GM12878 (cell line): ENCODE data around the gene UPF1. TPM values are rescaled to one million over a fixed set of nuclear protein-coding genes. Genes with fewer than 3 reads are reported as not detected.

ENCODE experiments used
- ATAC-seq: fragments of 200-7000 bp; cut with Tn5 transposase; 3 replicates; pipeline ENCODE4 v1.9.1; 2020; ENCODE audit warnings: mild to moderate bottlenecking, moderate library complexity
- BruUV-seq: library from RNA; stranded (reverse); fragments of 400-500 nt; replicated peaks from 2 replicates; lab custom pipeline; 2021; lab: Mats Ljungman, UMichigan
- CTCF ChIA-PET: fragments of 300-600 bp; sonication (Branson Sonifier 250); formaldehyde crosslinking; extraction: SDS; loops from one replicate; lab custom pipeline; 2021; ENCODE audit warnings: inconsistent platforms; lab: Yijun Ruan, JAX
- POLR2A ChIA-PET: fragments of 350-600 bp; formaldehyde crosslinking; extraction: SDS; loops from one replicate; lab custom pipeline; 2021; ENCODE audit warnings: inconsistent platforms; lab: Charles Lee
- RAD21 ChIA-PET: fragments of 300-600 bp; sonication (Branson Sonifier 250); formaldehyde crosslinking; loops from one replicate; lab custom pipeline; 2023; ENCODE audit warnings: antibody characterized with exemption; ENCODE audit not compliant: unreplicated experiment; lab: Charles Lee
- SMC1A ChIA-PET: fragments of 300-600 bp; sonication (Branson Sonifier 250); formaldehyde crosslinking; loops from one replicate; lab custom pipeline; 2023; ENCODE audit not compliant: unreplicated experiment, uncharacterized antibody; lab: Charles Lee
- DNase-seq: peaks from one replicate; pipeline ENCODE4 v3.0.0-alpha.2; 2011; ENCODE audit warnings: low read depth, low spot score
- FAIRE-seq: peaks from 3 replicates; lab custom pipeline; 2011; peaks lifted over from hg19 to GRCh38; lab: Jason Lieb, UNC
- H2AFZ ChIP-seq: 2 replicates; pipeline ENCODE4 v1.6.0; 2011; ENCODE audit warnings: low read depth, low read length, control low read depth; ENCODE audit not compliant: control insufficient read depth
- H3K27ac ChIP-seq: 2 replicates; pipeline ENCODE4 v1.5.1; 2011; ENCODE audit warnings: control low read depth; ENCODE audit not compliant: control insufficient read depth, insufficient read depth
- H3K27me3 ChIP-seq, 2 experiments: replicated peaks in 1 of 2; 2 replicates each; pipeline versions ENCODE4 v1.6.0 to v1.6.1; 2011; ENCODE audit warnings: low read length in 1 of 2; ENCODE audit not compliant: control insufficient read depth in 2 of 2, insufficient read depth in 2 of 2
- H3K36me3 ChIP-seq, 2 experiments: 2 replicates each; pipeline ENCODE4 v1.5.1; 2011; ENCODE audit warnings: low read length in 1 of 2; ENCODE audit not compliant: control insufficient read depth in 2 of 2, insufficient read depth in 2 of 2
- H3K4me1 ChIP-seq: 2 replicates; pipeline ENCODE4 v1.6.1; 2011; ENCODE audit warnings: mild to moderate bottlenecking, low read length, moderate library complexity, mixed read lengths; ENCODE audit not compliant: control insufficient read depth, insufficient read depth
- H3K4me2 ChIP-seq: 2 replicates; pipeline ENCODE4 v1.6.0; 2011; ENCODE audit warnings: control low read depth; ENCODE audit not compliant: control insufficient read depth, insufficient read depth
- H3K4me3 ChIP-seq: fragments of 200-600 bp; sonication (generic); 2 replicates; pipeline ENCODE4 v1.5.1; 2016
- H3K79me2 ChIP-seq: 2 replicates; pipeline ENCODE4 v1.6.0; 2011; ENCODE audit warnings: low read length; ENCODE audit not compliant: control insufficient read depth, insufficient read depth
- H3K9ac ChIP-seq: 2 replicates; pipeline ENCODE4 v1.8.0; 2011; ENCODE audit warnings: low read length, control low read depth, mixed read lengths; ENCODE audit not compliant: control insufficient read depth, insufficient read depth
- H3K9me3 ChIP-seq: replicated peaks from 3 replicates; pipeline ENCODE4 v1.5.1; 2011; ENCODE audit warnings: mild to moderate bottlenecking, low read length; ENCODE audit not compliant: control insufficient read depth, insufficient read depth
- H4K20me1 ChIP-seq: 2 replicates; pipeline ENCODE4 v1.6.0; 2011; ENCODE audit not compliant: control insufficient read depth, insufficient read depth
- BCLAF1 ChIP-seq: fragments of 450-650 bp; IDR thresholded peaks from 2 replicates; pipeline ENCODE4 v1.6.1; 2017; ENCODE audit warnings: antibody characterized with exemption, mild to moderate bottlenecking, moderate library complexity
- DPF2 ChIP-seq: fragments of 450-650 bp; IDR thresholded peaks from 2 replicates; pipeline ENCODE4 v1.6.1; 2017; ENCODE audit warnings: mild to moderate bottlenecking
- FOS ChIP-seq: IDR thresholded peaks from 3 replicates; pipeline ENCODE4 v1.6.1; 2011; ENCODE audit warnings: borderline replicate concordance; ENCODE audit not compliant: insufficient read length; ENCODE audit errors: extremely low read depth
- HDGF ChIP-seq: fragments of 450-650 bp; IDR thresholded peaks from 2 replicates; pipeline ENCODE4 v1.6.1; 2016; ENCODE audit warnings: antibody characterized with exemption
- IKZF2 ChIP-seq, 2 experiments: fragments of 450-650 bp; IDR thresholded peaks; 2 replicates each; pipeline ENCODE4 v1.6.1; 2017; ENCODE audit warnings: mild to moderate bottlenecking in 2 of 2, moderate library complexity in 2 of 2
- NFIC ChIP-seq: IDR thresholded peaks from 2 replicates; pipeline ENCODE4 v1.6.1; 2012; ENCODE audit warnings: low read depth, mild to moderate bottlenecking, inconsistent platforms, low read length, moderate library complexity
- PAX8 ChIP-seq: fragments of 450-650 bp; IDR thresholded peaks from 2 replicates; pipeline ENCODE4 v1.6.1; 2017; ENCODE audit warnings: mild to moderate bottlenecking, moderate library complexity
- SIN3A ChIP-seq: IDR thresholded peaks from 2 replicates; pipeline ENCODE4 v1.6.1; 2012; ENCODE audit warnings: low read depth, low read length, improper control_type of control experiment
- SMC3 ChIP-seq: IDR thresholded peaks from 2 replicates; pipeline ENCODE4 v1.6.1; 2011; ENCODE audit warnings: low read length, improper control_type of control experiment, borderline replicate concordance
- SP1 ChIP-seq: IDR thresholded peaks from one replicate; pipeline ENCODE4 v1.6.1; 2011; ENCODE audit warnings: low read depth, low read length
- ZBTB40 ChIP-seq: fragments of 450-650 bp; IDR thresholded peaks from 2 replicates; pipeline ENCODE4 v1.6.1; 2016; ENCODE audit warnings: mild to moderate bottlenecking, moderate library complexity, borderline replicate concordance
- WGBS: methylation state at CpG from one replicate; pipeline ENCODE4 v1.1.6; 2016; ENCODE audit warnings: low lambda C conversion rate; ENCODE audit not compliant: insufficient replicate concordance, insufficient coverage; ENCODE audit errors: missing lambda C conversion rate; 5-methylcytosine and 5-hydroxymethylcytosine counted together
- in situ Hi-C: fragments of 300-500 bp; cut with MboI; formaldehyde crosslinking; loops from 9 replicates; pipeline ENCODE4 v1.14.3; 2018; ENCODE audit warnings: mixed read lengths
- intact Hi-C: fragments of 100-400 bp; cut with micrococcal nuclease; formaldehyde crosslinking; loops from one replicate; pipeline ENCODE4 v1.14.2; 2022; ENCODE audit not compliant: unreplicated experiment
- polyA plus RNA-seq, 11 experiments: library from polyadenylated mRNA; depleted of rRNA in 4 of 11; unstranded in 6 of 11; stranded (reverse) in 5 of 11; fragments of >200 nt; fragmentation: Nextera tagmentation in 4 of 11; fragmentation: Illumina TruSeq in 1 of 11; extraction: Ambion mirVana in 4 of 11; extraction: Trizol in 1 of 11; gene quantifications; 1 replicate in 1 of 11; 2 replicates in 10 of 11; pipeline versions ENCODE4 v1.2.1 to v1.2.3, GENCODE V29; 2011 to 2016; ENCODE audit warnings: inconsistent platforms in 2 of 11, missing spikeins in 2 of 11, low read depth in 1 of 11
- total RNA-seq, 4 experiments: library from RNA; depleted of rRNA in 3 of 4; stranded (reverse); fragments of >200 nt in 3 of 4; fragmentation: Illumina TruSeq in 1 of 4; extraction: Trizol in 1 of 4; gene quantifications; 2 replicates each; pipeline versions ENCODE4 v1.2.1 to v1.2.3, GENCODE V29; 2013 to 2021
- TF ChIP-seq, protein P1 (sequence below): fragments of 450-650 bp; IDR thresholded peaks from 2 replicates; pipeline ENCODE4 v1.6.1; 2017; ENCODE audit warnings: mild to moderate bottlenecking, low read depth, inconsistent platforms; ENCODE audit not compliant: poor library complexity, severe bottlenecking
- TF ChIP-seq, protein P2 (sequence below): fragments of 450-650 bp; formaldehyde crosslinking; IDR thresholded peaks from 2 replicates; pipeline ENCODE4 v1.5.0; 2022; ENCODE audit warnings: mild to moderate bottlenecking, missing genetic modification characterization

Gene UPF1
- total and polyA plus RNA-seq, 10 of the 15 experiments (the other 5 are each of a cell fraction or from before 2014, with no cell fraction given), result 0.58 to 80.9 (median 18.7) TPM

GRCh38 chr19:18814063-18814462 lies 17.7 kb upstream of the UPF1 start:
- H3K4me3 ChIP-seq, result no peak overlapping the region
- in situ Hi-C loops (no loop called here), intact Hi-C loops (no loop called here)
- no peaks in the 10 kb centered on the region for H3K4me1 ChIP-seq
- POLR2A ChIA-PET, result no interaction called here
- H3K27me3 ChIP-seq, result no peaks in the 10 kb centered on the region; a peak in 1 of 4 replicates
- no TSS peak for BruUV-seq
- CTCF ChIA-PET, result no interaction called here
- no peaks in the 10 kb centered on the region for H3K79me2 ChIP-seq
- H3K9ac ChIP-seq, result no peak overlapping the region
- no peak overlapping the region for H3K27ac ChIP-seq
- no peak for FAIRE-seq
- DNase-seq, result no peak
- RAD21 ChIA-PET, result no interaction called here
- no peaks in the 10 kb centered on the region for H4K20me1 ChIP-seq
- SMC1A ChIA-PET, result no interaction called here
- no peak for ATAC-seq
- no peak overlapping the region for H2AFZ ChIP-seq
- H3K9me3 ChIP-seq, result no peaks in the 10 kb centered on the region
- WGBS, result 42% methylated on average over 9 of the region's 9 CpGs
- H3K4me2 ChIP-seq, result no peak overlapping the region
- no peaks in the 10 kb centered on the region for H3K36me3 ChIP-seq
- no peak for TF ChIP-seq HDGF
- TF ChIP-seq, protein P1, sequence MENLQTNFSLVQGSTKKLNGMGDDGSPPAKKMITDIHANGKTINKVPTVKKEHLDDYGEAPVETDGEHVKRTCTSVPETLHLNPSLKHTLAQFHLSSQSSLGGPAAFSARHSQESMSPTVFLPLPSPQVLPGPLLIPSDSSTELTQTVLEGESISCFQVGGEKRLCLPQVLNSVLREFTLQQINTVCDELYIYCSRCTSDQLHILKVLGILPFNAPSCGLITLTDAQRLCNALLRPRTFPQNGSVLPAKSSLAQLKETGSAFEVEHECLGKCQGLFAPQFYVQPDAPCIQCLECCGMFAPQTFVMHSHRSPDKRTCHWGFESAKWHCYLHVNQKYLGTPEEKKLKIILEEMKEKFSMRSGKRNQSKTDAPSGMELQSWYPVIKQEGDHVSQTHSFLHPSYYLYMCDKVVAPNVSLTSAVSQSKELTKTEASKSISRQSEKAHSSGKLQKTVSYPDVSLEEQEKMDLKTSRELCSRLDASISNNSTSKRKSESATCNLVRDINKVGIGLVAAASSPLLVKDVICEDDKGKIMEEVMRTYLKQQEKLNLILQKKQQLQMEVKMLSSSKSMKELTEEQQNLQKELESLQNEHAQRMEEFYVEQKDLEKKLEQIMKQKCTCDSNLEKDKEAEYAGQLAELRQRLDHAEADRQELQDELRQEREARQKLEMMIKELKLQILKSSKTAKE, result no peak
- no peak for TF ChIP-seq NFIC
- TF ChIP-seq IKZF2 (IDR thresholded peaks at IDR 0.05), result no peak
- TF ChIP-seq SMC3, result no peak
- no peak for TF ChIP-seq FOS
- TF ChIP-seq ZBTB40, result no peak
- TF ChIP-seq, protein P2, sequence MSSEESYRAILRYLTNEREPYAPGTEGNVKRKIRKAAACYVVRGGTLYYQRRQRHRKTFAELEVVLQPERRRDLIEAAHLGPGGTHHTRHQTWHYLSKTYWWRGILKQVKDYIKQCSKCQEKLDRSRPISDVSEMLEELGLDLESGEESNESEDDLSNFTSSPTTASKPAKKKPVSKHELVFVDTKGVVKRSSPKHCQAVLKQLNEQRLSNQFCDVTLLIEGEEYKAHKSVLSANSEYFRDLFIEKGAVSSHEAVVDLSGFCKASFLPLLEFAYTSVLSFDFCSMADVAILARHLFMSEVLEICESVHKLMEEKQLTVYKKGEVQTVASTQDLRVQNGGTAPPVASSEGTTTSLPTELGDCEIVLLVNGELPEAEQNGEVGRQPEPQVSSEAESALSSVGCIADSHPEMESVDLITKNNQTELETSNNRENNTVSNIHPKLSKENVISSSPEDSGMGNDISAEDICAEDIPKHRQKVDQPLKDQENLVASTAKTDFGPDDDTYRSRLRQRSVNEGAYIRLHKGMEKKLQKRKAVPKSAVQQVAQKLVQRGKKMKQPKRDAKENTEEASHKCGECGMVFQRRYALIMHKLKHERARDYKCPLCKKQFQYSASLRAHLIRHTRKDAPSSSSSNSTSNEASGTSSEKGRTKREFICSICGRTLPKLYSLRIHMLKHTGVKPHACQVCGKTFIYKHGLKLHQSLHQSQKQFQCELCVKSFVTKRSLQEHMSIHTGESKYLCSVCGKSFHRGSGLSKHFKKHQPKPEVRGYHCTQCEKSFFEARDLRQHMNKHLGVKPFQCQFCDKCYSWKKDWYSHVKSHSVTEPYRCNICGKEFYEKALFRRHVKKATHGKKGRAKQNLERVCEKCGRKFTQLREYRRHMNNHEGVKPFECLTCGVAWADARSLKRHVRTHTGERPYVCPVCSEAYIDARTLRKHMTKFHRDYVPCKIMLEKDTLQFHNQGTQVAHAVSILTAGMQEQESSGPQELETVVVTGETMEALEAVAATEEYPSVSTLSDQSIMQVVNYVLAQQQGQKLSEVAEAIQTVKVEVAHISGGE, result no peak
- TF ChIP-seq SP1, result no peak
- TF ChIP-seq DPF2, result no peak
- TF ChIP-seq SIN3A, result no peak
- TF ChIP-seq BCLAF1, result no peak
- TF ChIP-seq PAX8, result no peak
